Liver (tissue), 9 donors: ENCODE data around the gene FAM3B. TPM values are rescaled to one million over a fixed set of nuclear protein-coding genes. Genes with fewer than 3 reads are reported as not detected.

ENCODE experiments used
- DNase-seq: peaks from one replicate; pipeline ENCODE4 v3.0.0-alpha.2; 2017; ENCODE audit warnings: low spot score
- H3K27ac ChIP-seq, 2 donors: one replicate each; pipeline ENCODE4 v1.7.0; 2013; ENCODE audit warnings: inconsistent platforms in 2 of 2, low read length in 2 of 2, control low read depth in 1 of 2, low read depth in 1 of 2, mild to moderate bottlenecking in 1 of 2
- H3K27me3 ChIP-seq, 4 donors: one replicate each; pipeline versions ENCODE4 v1.6.1 to v1.7.0; 2013; ENCODE audit warnings: low read length in 3 of 4, inconsistent platforms in 1 of 4, mild to moderate bottlenecking in 1 of 4, moderate library complexity in 1 of 4; ENCODE audit not compliant: control insufficient read depth in 4 of 4, insufficient read depth in 4 of 4
- H3K36me3 ChIP-seq, 4 donors: one replicate each; pipeline versions ENCODE4 v1.6.1 to v1.7.0; 2013; ENCODE audit warnings: low read length in 3 of 4, mild to moderate bottlenecking in 3 of 4, low read depth in 1 of 4, moderate library complexity in 1 of 4; ENCODE audit not compliant: control insufficient read depth in 4 of 4, insufficient read depth in 3 of 4
- H3K4me1 ChIP-seq, 4 donors: one replicate each; pipeline versions ENCODE4 v1.6.1 to v1.7.0; 2013; ENCODE audit warnings: low read length in 3 of 4, mild to moderate bottlenecking in 3 of 4, moderate library complexity in 1 of 4; ENCODE audit not compliant: control insufficient read depth in 4 of 4, insufficient read depth in 4 of 4
- H3K4me3 ChIP-seq, 3 donors: one replicate each; pipeline versions ENCODE4 v1.6.1 to v1.7.0; 2013; ENCODE audit warnings: low read length in 3 of 3, control low read depth in 1 of 3, low read depth in 1 of 3, mild to moderate bottlenecking in 1 of 3
- H3K9ac ChIP-seq, 2 donors: one replicate each; pipeline ENCODE4 v1.7.0; 2013; ENCODE audit warnings: low read length in 2 of 2, mild to moderate bottlenecking in 2 of 2, moderate library complexity in 2 of 2, control low read depth in 1 of 2, low read depth in 1 of 2
- H3K9me3 ChIP-seq, 4 donors: one replicate each; pipeline versions ENCODE4 v1.6.1 to v1.7.0; 2013; ENCODE audit warnings: low read length in 3 of 4; ENCODE audit not compliant: control insufficient read depth in 4 of 4
- CTCF ChIP-seq: fragments of 150-350 bp; IDR thresholded peaks from 2 replicates; pipeline ENCODE4 v1.5.1; 2017; ENCODE audit warnings: improper control_type of control experiment, low read depth, low read length; ENCODE audit not compliant: missing input control
- EGR1 ChIP-seq, 2 donors: IDR thresholded peaks; 2 replicates each; pipeline ENCODE4 v1.6.1; 2016 to 2018; ENCODE audit warnings: antibody characterized with exemption in 2 of 2, low read depth in 2 of 2
- FOXA1 ChIP-seq: IDR thresholded peaks from 2 replicates; pipeline ENCODE4 v1.6.1; 2016; ENCODE audit warnings: antibody characterized with exemption
- FOXA2 ChIP-seq: IDR thresholded peaks from 2 replicates; pipeline ENCODE4 v1.6.1; 2016; ENCODE audit warnings: antibody characterized with exemption
- GABPA ChIP-seq, 2 donors: IDR thresholded peaks in 1 of 2; conservative IDR thresholded peaks in 1 of 2; 2 replicates each; pipeline ENCODE4 v1.6.1; 2016; ENCODE audit warnings: antibody characterized with exemption in 2 of 2, mild to moderate bottlenecking in 1 of 2, moderate library complexity in 1 of 2
- HNF4G ChIP-seq: IDR thresholded peaks from 2 replicates; pipeline ENCODE4 v1.6.1; 2016; ENCODE audit warnings: antibody characterized with exemption
- JUND ChIP-seq, 2 donors: IDR thresholded peaks; 2 replicates each; pipeline ENCODE4 v1.6.1; 2016; ENCODE audit warnings: antibody characterized with exemption in 2 of 2
- MAX ChIP-seq: IDR thresholded peaks from 2 replicates; pipeline ENCODE4 v1.6.1; 2016; ENCODE audit warnings: antibody characterized with exemption
- NR2F2 ChIP-seq: IDR thresholded peaks from 2 replicates; pipeline ENCODE4 v1.6.1; 2016; ENCODE audit warnings: antibody characterized with exemption
- RAD21 ChIP-seq, 2 donors: IDR thresholded peaks; 2 replicates each; pipeline ENCODE4 v1.6.1; 2016; ENCODE audit warnings: antibody characterized with exemption in 2 of 2, mild to moderate bottlenecking in 2 of 2
- REST ChIP-seq: IDR thresholded peaks from 2 replicates; pipeline ENCODE4 v1.6.1; 2016; ENCODE audit warnings: antibody characterized with exemption, mild to moderate bottlenecking
- RXRA ChIP-seq, 2 donors: IDR thresholded peaks; 2 replicates each; pipeline ENCODE4 v1.6.1; 2017 to 2018; ENCODE audit warnings: antibody characterized with exemption in 2 of 2, mild to moderate bottlenecking in 1 of 2
- SP1 ChIP-seq: IDR thresholded peaks from 2 replicates; pipeline ENCODE4 v1.6.1; 2018; ENCODE audit warnings: antibody characterized with exemption, mild to moderate bottlenecking
- TAF1 ChIP-seq: conservative IDR thresholded peaks from 2 replicates; pipeline ENCODE4 v1.6.1; 2016; ENCODE audit warnings: antibody characterized with exemption, mild to moderate bottlenecking
- WGBS: extraction: QIAGEN DNeasy Blood & Tissue Kit; methylation state at CpG from one replicate; pipeline ENCODE4 v1.1.7; 2013; 5-methylcytosine and 5-hydroxymethylcytosine counted together
- polyA plus RNA-seq, 2 donors: library from polyadenylated mRNA; stranded (reverse) in 1 of 2; unstranded in 1 of 2; fragments of 200-250 nt in 1 of 2; fragments of >200 nt in 1 of 2; fragmentation: Nextera tagmentation in 1 of 2; extraction: Ambion mirVana in 1 of 2; gene quantifications; one replicate each; pipeline versions ENCODE4 v1.2.1 to v1.2.3, GENCODE V29; 2013 to 2015
- total RNA-seq, 2 donors: library from RNA; depleted of rRNA; stranded (reverse); fragments of >200 nt; gene quantifications; one replicate each; pipeline ENCODE4 v1.2.3, GENCODE V29; 2014
- TF ChIP-seq, protein P1 (sequence below): IDR thresholded peaks from 2 replicates; pipeline ENCODE4 v1.6.1; 2016; ENCODE audit warnings: antibody characterized with exemption
- TF ChIP-seq, protein P2 (sequence below): IDR thresholded peaks from 2 replicates; pipeline ENCODE4 v1.6.1; 2016; ENCODE audit warnings: antibody characterized with exemption
- donor health status: healthy.
- donor health status: healthy.
- donor health status: healthy.
- donor health status: healthy.
- donor health status: healthy.

The FAM3B gene
- total and polyA plus RNA-seq, 4 donors, result 0.72 to 18.2 (median 3.4) TPM

GRCh38 chr21:41374867-41375533 is 58.4 kb downstream of the FAM3B start:
- H3K27ac ChIP-seq, result no peak overlapping the region
- TF ChIP-seq FOXA1, result no peak
- no peak for TF ChIP-seq CTCF
- TF ChIP-seq RXRA (IDR thresholded peaks at IDR 0.05), result no peak
- TF ChIP-seq SP1, result no peak
- TF ChIP-seq RAD21 (IDR thresholded peaks at IDR 0.05), result no peak
- no peak for TF ChIP-seq MAX
- no peak for TF ChIP-seq EGR1 (IDR thresholded peaks at IDR 0.05; ENCODE audit: low read depth in 2 of 2)
- TF ChIP-seq FOXA2, result no peak
- TF ChIP-seq REST, result no peak
- no peak for TF ChIP-seq HNF4G
- TF ChIP-seq, protein P1, sequence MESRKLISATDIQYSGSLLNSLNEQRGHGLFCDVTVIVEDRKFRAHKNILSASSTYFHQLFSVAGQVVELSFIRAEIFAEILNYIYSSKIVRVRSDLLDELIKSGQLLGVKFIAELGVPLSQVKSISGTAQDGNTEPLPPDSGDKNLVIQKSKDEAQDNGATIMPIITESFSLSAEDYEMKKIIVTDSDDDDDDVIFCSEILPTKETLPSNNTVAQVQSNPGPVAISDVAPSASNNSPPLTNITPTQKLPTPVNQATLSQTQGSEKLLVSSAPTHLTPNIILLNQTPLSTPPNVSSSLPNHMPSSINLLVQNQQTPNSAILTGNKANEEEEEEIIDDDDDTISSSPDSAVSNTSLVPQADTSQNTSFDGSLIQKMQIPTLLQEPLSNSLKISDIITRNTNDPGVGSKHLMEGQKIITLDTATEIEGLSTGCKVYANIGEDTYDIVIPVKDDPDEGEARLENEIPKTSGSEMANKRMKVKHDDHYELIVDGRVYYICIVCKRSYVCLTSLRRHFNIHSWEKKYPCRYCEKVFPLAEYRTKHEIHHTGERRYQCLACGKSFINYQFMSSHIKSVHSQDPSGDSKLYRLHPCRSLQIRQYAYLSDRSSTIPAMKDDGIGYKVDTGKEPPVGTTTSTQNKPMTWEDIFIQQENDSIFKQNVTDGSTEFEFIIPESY, result no peak
- no peak for TF ChIP-seq GABPA (IDR thresholded peaks at IDR 0.05 in 1 of 2, conservative IDR thresholded peaks at IDR 0.05 in 1 of 2)
- TF ChIP-seq NR2F2, result no peak
- TF ChIP-seq TAF1, result no peak
- TF ChIP-seq, protein P2, sequence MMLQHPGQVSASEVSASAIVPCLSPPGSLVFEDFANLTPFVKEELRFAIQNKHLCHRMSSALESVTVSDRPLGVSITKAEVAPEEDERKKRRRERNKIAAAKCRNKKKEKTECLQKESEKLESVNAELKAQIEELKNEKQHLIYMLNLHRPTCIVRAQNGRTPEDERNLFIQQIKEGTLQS, result no peak
- no peak overlapping the region for H3K9ac ChIP-seq
- no peak for DNase-seq
- no peaks in the 10 kb centered on the region for H3K4me1 ChIP-seq
- 71% methylated on average over 5 of the region's 5 CpGs for WGBS
- no peak overlapping the region for H3K4me3 ChIP-seq
- no peaks in the 10 kb centered on the region for H3K9me3 ChIP-seq
- no peaks in the 10 kb centered on the region for H3K36me3 ChIP-seq
- peaks cover 0 to 3% (median 0%) of the 10 kb centered on the region in 4 donors for H3K27me3 ChIP-seq

DNA sequence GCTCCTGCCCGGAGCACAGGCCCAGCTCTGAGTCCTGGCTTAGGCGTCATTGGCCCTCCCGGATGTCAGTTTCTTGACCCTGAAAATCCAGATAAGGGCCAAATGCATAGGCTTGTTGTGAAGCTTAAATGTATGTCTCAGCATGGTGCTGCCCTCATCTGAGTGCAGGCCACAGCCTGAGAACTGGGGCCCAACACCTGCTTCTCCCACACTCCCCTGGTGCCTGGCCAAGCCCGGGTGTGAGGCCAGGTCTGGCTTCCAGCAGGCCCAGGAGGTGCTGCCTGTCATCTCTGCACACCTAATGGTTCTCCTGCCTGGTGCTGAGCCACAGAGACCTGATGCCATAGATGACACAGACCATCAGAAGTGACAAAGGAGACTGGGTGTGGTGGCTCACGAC is 59.3 kb downstream of the FAM3B start:
- WGBS, result 83% methylated on average over 5 of the region's 5 CpGs
- H3K4me3 ChIP-seq, result no peak overlapping the region
- H3K36me3 ChIP-seq, result no peaks in the 10 kb centered on the region
- H3K4me1 ChIP-seq, result no peaks in the 10 kb centered on the region
- H3K27ac ChIP-seq, result no peak overlapping the region
- peaks cover 0 to 3% (median 0%) of the 10 kb centered on the region in 4 donors for H3K27me3 ChIP-seq
- no peak for DNase-seq
- no peaks in the 10 kb centered on the region for H3K9me3 ChIP-seq
- no peak overlapping the region for H3K9ac ChIP-seq
- TF ChIP-seq RXRA (IDR thresholded peaks at IDR 0.05), result no peak
- TF ChIP-seq SP1, result no peak
- TF ChIP-seq NR2F2, result no peak
- no peak for TF ChIP-seq MAX
- no peak for TF ChIP-seq JUND (IDR thresholded peaks at IDR 0.05)
- TF ChIP-seq, protein P1, result no peak
- no peak for TF ChIP-seq FOXA1
- no peak for TF ChIP-seq REST
- no peak for TF ChIP-seq FOXA2
- no peak for TF ChIP-seq TAF1
